ENCODE results near the gene SUMO2. TPM values are rescaled to one million over a fixed set of nuclear protein-coding genes. Genes with fewer than 3 reads are reported as not detected.

The SUMO2 gene
- total and polyA plus RNA-seq, 2 of the 13 experiments (the other 11 are each of a cell fraction or from before 2014, with no cell fraction given) = 337 to 553 TPM

DNA sequence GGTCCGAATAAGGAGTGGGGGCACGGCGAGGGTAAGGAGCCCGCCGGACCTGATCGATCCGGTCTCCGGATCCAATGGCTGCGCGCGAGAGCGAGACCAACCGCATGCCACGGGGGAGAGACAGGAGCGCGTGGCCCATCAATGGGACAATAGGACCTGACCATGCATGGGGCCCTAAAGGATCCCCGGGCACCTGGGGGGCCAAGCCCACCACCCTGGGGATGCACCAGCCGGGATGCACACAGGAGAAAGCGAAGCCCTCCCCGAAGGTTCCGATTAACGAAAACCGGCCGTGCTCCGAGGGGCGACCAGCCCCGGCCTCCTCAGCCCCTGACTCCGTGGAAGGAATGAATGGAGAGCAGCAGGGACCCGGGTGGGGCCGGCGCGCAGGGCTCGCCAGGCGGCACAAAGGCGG, 29.0 kb downstream of the SUMO2 start (continued):
- TF ChIP-seq KLF12 (CRISPR knock-in tag; IDR thresholded peaks at IDR 0.05; ENCODE audit: borderline replicate concordance) = no peak
- TF ChIP-seq ZNF264 (CRISPR knock-in tag; IDR thresholded peaks at IDR 0.05) = no peak
- TF ChIP-seq, protein P1, sequence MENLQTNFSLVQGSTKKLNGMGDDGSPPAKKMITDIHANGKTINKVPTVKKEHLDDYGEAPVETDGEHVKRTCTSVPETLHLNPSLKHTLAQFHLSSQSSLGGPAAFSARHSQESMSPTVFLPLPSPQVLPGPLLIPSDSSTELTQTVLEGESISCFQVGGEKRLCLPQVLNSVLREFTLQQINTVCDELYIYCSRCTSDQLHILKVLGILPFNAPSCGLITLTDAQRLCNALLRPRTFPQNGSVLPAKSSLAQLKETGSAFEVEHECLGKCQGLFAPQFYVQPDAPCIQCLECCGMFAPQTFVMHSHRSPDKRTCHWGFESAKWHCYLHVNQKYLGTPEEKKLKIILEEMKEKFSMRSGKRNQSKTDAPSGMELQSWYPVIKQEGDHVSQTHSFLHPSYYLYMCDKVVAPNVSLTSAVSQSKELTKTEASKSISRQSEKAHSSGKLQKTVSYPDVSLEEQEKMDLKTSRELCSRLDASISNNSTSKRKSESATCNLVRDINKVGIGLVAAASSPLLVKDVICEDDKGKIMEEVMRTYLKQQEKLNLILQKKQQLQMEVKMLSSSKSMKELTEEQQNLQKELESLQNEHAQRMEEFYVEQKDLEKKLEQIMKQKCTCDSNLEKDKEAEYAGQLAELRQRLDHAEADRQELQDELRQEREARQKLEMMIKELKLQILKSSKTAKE (CRISPR knock-in tag; IDR thresholded peaks at IDR 0.05; ENCODE audit: borderline replicate concordance) = no peak; the same call in 1 of the 2 replicates
- no peak for TF ChIP-seq FLYWCH1 (CRISPR knock-in tag; IDR thresholded peaks at IDR 0.05)
- no peak for TF ChIP-seq HOXA3 (CRISPR knock-in tag; IDR thresholded peaks at IDR 0.05)
- TF ChIP-seq ZNF816 (CRISPR knock-in tag; IDR thresholded peaks at IDR 0.05; ENCODE audit: borderline replicate concordance) = no peak
- TF ChIP-seq SAP130 (CRISPR knock-in tag; IDR thresholded peaks at IDR 0.05; ENCODE audit: low read depth) = no peak
- TF ChIP-seq ZNF775 (CRISPR knock-in tag; IDR thresholded peaks at IDR 0.05; ENCODE audit: borderline replicate concordance) = no peak
- TF ChIP-seq IKZF1 (IDR thresholded peaks at IDR 0.05) = no peak
- TF ChIP-seq ADNP (CRISPR knock-in tag; IDR thresholded peaks at IDR 0.05) = no peak
- TF ChIP-seq MIXL1 (CRISPR knock-in tag; IDR thresholded peaks at IDR 0.05) = no peak
- TF ChIP-seq, protein P2, sequence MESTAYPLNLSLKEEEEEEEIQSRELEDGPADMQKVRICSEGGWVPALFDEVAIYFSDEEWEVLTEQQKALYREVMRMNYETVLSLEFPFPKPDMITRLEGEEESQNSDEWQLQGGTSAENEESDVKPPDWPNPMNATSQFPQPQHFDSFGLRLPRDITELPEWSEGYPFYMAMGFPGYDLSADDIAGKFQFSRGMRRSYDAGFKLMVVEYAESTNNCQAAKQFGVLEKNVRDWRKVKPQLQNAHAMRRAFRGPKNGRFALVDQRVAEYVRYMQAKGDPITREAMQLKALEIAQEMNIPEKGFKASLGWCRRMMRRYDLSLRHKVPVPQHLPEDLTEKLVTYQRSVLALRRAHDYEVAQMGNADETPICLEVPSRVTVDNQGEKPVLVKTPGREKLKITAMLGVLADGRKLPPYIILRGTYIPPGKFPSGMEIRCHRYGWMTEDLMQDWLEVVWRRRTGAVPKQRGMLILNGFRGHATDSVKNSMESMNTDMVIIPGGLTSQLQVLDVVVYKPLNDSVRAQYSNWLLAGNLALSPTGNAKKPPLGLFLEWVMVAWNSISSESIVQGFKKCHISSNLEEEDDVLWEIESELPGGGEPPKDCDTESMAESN (CRISPR knock-in tag; conservative IDR thresholded peaks at IDR 0.05) = no peak
- TF ChIP-seq, protein P3, sequence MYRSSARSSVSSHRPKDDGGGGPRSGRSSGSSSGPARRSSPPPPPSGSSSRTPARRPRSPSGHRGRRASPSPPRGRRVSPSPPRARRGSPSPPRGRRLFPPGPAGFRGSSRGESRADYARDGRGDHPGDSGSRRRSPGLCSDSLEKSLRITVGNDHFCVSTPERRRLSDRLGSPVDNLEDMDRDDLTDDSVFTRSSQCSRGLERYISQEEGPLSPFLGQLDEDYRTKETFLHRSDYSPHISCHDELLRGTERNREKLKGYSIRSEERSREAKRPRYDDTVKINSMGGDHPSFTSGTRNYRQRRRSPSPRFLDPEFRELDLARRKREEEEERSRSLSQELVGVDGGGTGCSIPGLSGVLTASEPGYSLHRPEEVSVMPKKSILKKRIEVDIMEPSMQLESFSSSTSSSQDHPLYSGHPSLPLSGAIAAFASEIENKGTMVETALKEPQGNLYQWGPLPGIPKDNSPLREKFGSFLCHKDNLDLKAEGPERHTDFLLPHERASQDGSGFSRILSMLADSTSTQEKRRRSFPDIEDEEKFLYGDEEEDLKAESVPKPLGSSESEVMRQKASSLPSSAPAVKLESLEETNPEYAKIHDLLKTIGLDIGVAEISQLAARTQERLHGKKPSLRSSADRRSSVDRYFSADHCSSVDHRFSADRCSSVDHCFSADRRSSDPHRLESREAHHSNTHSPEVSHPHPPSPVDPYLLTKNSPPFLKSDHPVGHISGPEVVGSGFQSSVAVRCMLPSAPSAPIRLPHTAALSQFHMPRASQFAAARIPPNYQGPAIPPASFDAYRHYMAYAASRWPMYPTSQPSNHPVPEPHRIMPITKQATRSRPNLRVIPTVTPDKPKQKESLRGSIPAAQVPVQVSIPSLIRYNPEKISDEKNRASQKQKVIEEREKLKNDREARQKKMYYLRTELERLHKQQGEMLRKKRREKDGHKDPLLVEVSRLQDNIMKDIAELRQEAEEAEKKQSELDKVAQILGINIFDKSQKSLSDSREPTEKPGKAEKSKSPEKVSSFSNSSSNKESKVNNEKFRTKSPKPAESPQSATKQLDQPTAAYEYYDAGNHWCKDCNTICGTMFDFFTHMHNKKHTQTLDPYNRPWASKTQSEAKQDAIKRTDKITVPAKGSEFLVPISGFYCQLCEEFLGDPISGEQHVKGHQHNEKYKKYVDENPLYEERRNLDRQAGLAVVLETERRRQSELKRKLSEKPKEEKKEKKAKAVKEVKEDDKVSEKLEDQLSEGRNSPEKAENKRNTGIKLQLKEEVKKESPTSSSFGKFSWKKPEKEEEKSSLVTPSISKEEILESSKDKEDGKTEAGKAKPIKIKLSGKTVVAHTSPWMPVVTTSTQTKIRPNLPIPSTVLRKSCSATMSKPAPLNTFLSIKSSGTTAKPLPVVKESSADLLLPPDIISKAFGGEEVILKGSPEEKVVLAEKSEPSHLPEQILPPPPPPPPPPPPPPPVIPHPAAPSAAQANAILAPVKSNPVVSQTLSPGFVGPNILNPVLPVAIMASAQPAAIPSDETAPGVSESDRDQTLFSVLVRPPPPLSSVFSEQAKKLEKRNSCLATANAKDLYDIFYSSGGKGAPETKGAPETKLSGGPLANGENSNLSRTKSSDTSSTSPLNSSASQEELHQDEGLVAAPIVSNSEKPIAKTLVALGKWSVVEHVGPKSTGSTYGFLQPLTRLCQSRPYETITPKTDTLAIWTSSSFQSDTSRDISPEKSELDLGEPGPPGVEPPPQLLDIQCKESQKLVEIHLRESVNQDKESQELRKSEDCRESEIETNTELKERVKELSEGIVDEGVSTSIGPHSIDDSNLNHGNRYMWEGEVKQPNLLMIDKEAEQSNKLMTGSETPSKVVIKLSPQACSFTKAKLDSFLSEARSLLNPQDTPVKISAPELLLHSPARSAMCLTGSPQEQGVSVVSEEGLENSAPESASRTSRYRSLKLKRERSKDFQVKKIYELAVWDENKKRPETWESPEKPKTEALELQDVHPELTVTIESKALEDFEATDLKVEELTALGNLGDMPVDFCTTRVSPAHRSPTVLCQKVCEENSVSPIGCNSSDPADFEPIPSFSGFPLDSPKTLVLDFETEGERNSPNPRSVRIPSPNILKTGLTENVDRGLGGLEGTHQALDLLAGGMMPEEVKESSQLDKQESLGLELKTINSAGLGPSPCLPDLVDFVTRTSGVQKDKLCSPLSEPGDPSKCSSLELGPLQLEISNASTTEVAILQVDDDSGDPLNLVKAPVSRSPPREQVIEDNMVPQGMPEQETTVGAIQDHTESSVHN (CRISPR knock-in tag; IDR thresholded peaks at IDR 0.05) = no peak
- TF ChIP-seq, protein P4, sequence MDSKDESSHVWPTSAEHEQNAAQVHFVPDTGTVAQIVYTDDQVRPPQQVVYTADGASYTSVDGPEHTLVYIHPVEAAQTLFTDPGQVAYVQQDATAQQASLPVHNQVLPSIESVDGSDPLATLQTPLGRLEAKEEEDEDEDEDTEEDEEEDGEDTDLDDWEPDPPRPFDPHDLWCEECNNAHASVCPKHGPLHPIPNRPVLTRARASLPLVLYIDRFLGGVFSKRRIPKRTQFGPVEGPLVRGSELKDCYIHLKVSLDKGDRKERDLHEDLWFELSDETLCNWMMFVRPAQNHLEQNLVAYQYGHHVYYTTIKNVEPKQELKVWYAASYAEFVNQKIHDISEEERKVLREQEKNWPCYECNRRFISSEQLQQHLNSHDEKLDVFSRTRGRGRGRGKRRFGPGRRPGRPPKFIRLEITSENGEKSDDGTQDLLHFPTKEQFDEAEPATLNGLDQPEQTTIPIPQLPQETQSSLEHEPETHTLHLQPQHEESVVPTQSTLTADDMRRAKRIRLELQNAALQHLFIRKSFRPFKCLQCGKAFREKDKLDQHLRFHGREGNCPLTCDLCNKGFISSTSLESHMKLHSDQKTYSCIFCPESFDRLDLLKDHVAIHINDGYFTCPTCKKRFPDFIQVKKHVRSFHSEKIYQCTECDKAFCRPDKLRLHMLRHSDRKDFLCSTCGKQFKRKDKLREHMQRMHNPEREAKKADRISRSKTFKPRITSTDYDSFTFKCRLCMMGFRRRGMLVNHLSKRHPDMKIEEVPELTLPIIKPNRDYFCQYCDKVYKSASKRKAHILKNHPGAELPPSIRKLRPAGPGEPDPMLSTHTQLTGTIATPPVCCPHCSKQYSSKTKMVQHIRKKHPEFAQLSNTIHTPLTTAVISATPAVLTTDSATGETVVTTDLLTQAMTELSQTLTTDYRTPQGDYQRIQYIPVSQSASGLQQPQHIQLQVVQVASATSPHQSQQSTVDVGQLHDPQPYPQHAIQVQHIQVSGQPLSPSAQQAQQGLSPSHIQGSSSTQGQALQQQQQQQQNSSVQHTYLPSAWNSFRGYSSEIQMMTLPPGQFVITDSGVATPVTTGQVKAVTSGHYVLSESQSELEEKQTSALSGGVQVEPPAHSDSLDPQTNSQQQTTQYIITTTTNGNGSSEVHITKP (CRISPR knock-in tag; IDR thresholded peaks at IDR 0.05; ENCODE audit: low read depth) = peak; percentile 74; the same call in 1 of the 2 replicates
- TF ChIP-seq ZNF605 (CRISPR knock-in tag; IDR thresholded peaks at IDR 0.05) = no peak

All from HepG2 (cell line).